Peyer's patch (tissue), 4 donors: ENCODE measurements around the gene CCL26.
"Not testable (repeated sequence)": the region's sequence is repeated elsewhere in the genome, so short reads cannot be mapped to it uniquely, and the experiment has no call there.

Experiments
- POLR2A ChIP-seq, 2 donors: fragments of 450-650 bp; IDR thresholded peaks; one replicate each; pipeline ENCODE4 v1.5.1; 2017; ENCODE audit warnings: antibody characterized with exemption in 2 of 2, mild to moderate bottlenecking in 2 of 2, moderate library complexity in 2 of 2
- TF ChIP-seq, protein P1 (sequence below), 6 experiments: fragments of 450-650 bp in 4 of 6; fragments of 200-600 bp in 2 of 6; sonication (generic) in 1 of 6; IDR thresholded peaks; one replicate each; pipeline ENCODE4 v1.5.1; 2017 to 2019; ENCODE audit warnings: antibody characterized with exemption in 6 of 6, mild to moderate bottlenecking in 3 of 6, moderate library complexity in 1 of 6

DNA sequence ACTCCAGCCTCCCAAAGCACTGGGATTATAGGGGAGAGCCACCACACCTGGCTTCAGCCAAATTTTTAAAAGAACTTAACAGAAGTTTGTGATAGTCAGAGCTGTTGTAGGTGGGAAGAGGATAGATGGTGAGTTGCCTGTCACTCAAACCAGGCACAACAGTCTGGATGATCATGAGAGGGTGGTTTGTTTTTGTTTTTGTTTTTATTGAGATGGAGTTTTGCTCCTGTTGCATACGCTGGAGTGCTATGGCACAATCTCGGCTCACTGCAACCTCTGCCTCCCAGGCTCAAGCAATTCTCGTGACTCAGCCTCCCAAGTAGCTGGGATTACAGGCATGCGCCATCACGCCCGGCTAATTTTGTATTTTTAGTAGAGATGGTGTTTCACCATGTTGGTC is 1.9 kb upstream of the CCL26 start:
- TF ChIP-seq, protein P1, sequence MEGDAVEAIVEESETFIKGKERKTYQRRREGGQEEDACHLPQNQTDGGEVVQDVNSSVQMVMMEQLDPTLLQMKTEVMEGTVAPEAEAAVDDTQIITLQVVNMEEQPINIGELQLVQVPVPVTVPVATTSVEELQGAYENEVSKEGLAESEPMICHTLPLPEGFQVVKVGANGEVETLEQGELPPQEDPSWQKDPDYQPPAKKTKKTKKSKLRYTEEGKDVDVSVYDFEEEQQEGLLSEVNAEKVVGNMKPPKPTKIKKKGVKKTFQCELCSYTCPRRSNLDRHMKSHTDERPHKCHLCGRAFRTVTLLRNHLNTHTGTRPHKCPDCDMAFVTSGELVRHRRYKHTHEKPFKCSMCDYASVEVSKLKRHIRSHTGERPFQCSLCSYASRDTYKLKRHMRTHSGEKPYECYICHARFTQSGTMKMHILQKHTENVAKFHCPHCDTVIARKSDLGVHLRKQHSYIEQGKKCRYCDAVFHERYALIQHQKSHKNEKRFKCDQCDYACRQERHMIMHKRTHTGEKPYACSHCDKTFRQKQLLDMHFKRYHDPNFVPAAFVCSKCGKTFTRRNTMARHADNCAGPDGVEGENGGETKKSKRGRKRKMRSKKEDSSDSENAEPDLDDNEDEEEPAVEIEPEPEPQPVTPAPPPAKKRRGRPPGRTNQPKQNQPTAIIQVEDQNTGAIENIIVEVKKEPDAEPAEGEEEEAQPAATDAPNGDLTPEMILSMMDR (IDR thresholded peaks at IDR 0.05): not testable (repeated sequence)
- not testable (repeated sequence) for TF ChIP-seq POLR2A (IDR thresholded peaks at IDR 0.05)
